Thoracic aorta endothelial cell (primary cell): ENCODE data around the gene SPDYE2. TPM values are rescaled to one million over a fixed set of nuclear protein-coding genes. Genes with fewer than 3 reads are reported as not detected.

Experiments used
- total RNA-seq: library from RNA; depleted of rRNA; stranded (reverse); fragments of >200 nt; gene quantifications from 2 replicates; pipeline ENCODE4 v1.2.3, GENCODE V29; 2012

Gene SPDYE2
- total RNA-seq = not detected in 2 replicates

DNA sequence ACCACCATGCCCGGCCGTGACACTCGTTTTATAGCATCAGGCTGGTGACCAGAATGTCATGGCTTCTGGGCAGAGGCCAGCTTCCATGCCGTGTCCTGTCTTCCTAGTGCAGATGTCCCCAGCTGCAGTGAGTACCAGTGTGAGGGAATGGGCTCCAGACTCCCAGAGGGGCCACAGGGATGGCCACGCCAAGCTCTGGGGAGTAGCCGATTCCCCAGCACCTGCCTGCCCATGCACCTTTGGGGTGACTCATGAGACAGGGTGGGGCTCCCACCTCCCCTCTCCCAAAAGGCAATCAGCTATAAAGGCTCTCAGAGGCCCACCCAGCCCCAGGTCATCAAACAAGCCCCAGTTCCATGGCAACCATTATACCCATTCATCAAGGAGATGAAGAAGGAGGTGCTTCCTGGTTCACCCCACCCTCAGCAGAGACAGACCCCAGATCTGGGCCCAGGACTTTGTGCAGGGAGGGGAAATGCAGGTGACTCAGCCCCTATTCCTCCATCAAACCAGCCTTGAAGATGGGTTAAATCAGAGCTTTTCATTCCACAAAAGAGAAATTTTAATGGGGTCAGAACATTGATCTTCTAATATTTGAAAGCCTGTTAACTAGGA, at the start of gene SPDYE2:
Gene SPDYE2, plus strand, starts transcription at position 419 of the 615 bp plus-strand sequence. CDS start 2,030 bp downstream, outside the sequence.

DNA sequence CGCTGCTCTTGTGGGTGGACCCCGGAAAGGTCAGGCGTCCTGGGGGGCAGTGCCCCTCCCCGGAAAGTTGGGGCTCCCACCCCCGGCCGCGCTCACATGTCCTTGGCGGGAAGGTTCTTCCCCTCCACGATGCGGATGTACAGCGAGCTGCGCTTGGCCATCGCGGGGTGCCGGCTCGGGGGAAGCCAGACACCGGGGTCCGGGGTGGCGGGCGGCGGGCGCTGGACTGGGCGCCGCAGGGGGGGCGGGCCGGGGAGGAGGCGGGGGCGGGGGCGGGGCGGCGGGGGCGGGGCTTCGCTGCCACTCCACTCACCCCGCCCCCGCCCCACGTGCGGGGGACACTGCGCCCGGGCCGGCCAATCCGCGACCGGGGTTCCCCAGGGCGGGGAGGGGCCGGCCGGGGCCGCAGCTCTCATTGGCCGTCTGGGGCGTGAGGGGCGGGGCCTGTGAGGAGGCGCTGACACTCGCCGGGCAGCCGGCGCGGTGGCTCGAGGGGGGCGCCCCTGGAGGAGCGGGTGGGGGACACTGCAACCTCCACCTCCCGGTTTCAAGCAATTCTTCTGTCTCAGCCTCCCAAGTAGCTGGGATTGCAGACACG, 33.4 kb upstream of the SPDYE2 start, which contains the start of gene RASA4B:
Gene RASA4B, minus strand, starts transcription at position 228 of the 598 bp plus-strand sequence. Its CDS starts 67 bp downstream, at position 161.

DNA sequence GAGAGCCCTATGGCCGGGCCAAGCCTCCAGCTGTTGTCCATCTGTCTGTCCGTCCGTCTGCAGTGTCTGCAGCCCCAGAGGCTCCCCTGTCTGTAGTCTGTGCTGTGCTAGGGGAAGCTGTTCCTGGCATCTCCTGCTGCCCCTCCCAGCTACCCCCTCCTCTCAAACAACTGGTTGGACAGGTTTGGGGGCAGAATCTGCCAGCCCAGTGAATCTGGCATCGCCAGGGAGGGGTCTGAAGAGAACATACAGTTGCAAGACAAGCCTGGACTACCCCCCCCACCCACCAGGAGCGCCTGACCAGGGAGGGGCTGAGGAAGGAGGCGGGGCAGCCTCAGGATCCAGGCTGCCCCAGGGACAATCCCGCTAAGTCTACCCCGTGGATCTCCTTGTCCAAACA, 7.4 kb upstream of the SPDYE2 start, which contains the start of gene UPK3BL2:
Gene UPK3BL2, minus strand, starts transcription at position 101 of the 400 bp plus-strand sequence. Its CDS starts 60 bp downstream, at position 41.

GRCh38 chr7:102572261-102573239, 21.5 kb downstream of the SPDYE2 start, which contains the start of gene POLR2J3:
Gene POLR2J3 (minus strand): TSS chr7:102572583. CDS start chr7:102572521, 62 bp downstream.

Other genes starting within 250 kb of the SPDYE2 start
- gene SPDYE6, start 194.8 kb upstream of the SPDYE2 start, total RNA-seq = not detected in 2 replicates
- 14.7 and 16.2 TPM in 2 replicates for gene PRKRIP1, start 154.9 kb upstream of the SPDYE2 start, total RNA-seq
- 51.2 and 62.2 TPM in 2 replicates for gene ORAI2, start 117.7 kb upstream of the SPDYE2 start, total RNA-seq
- 6.3 and 7.9 TPM in 2 replicates for gene ALKBH4, start 86.4 kb upstream of the SPDYE2 start, total RNA-seq
- 23.8 and 32.3 TPM in 2 replicates for gene LRWD1, start 86.2 kb upstream of the SPDYE2 start, total RNA-seq
- gene POLR2J, start 72.3 kb upstream of the SPDYE2 start, total RNA-seq = 29.9 and 38.3 TPM in 2 replicates
- 1.7 and 2.8 TPM in 2 replicates for gene RASA4B, start 33.4 kb upstream of the SPDYE2 start, total RNA-seq
- 0.80 and 3.7 TPM in 2 replicates for gene UPK3BL2, start 7.5 kb upstream of the SPDYE2 start, total RNA-seq
- gene POLR2J3, start 21.4 kb downstream of the SPDYE2 start, total RNA-seq = 49.7 and 95.2 TPM in 2 replicates
- gene RASA4, start 65.5 kb downstream of the SPDYE2 start, total RNA-seq = 4.5 and 6.6 TPM in 2 replicates
- gene UPK3BL1, start 91.6 kb downstream of the SPDYE2 start, total RNA-seq = 7.0 and 8.0 TPM in 2 replicates
- gene SPDYE2B, start 99.1 kb downstream of the SPDYE2 start, total RNA-seq = not detected in 2 replicates
- 7.7 and 10.1 TPM in 2 replicates for gene POLR2J2, start 120.4 kb downstream of the SPDYE2 start, total RNA-seq
- 7.2 and 10.8 TPM in 2 replicates for gene FAM185A, start 197.8 kb downstream of the SPDYE2 start, total RNA-seq